K562 (cell line): ENCODE measurements around the gene COQ8A. TPM values are rescaled to one million over a fixed set of nuclear protein-coding genes. Genes with fewer than 3 reads are reported as not detected.

Experiments
- ATAC-seq: fragments of 200-7000 bp; cut with Tn5 transposase; 3 replicates; pipeline ENCODE4 v1.9.1; 2020; ENCODE audit warnings: moderate library complexity
- BruUV-seq: library from RNA; stranded (reverse); fragments of 400-500 nt; replicated peaks from 2 replicates; lab custom pipeline; 2021; lab: Mats Ljungman, UMichigan
- CTCF ChIA-PET: fragments of 300-600 bp; formaldehyde crosslinking; extraction: SDS; loops from one replicate; lab custom pipeline; 2021; ENCODE audit warnings: low intra/inter-chr PET ratio; lab: Yijun Ruan, JAX
- POLR2A ChIA-PET: fragments of 300-600, 350-650 bp; sonication (Branson Sonifier 250); formaldehyde crosslinking; extraction: SDS; loops from one replicate; lab custom pipeline; 2021; ENCODE audit warnings: antibody characterized with exemption, inconsistent platforms; lab: Yijun Ruan, JAX
- DNase-seq, 4 experiments: peaks; one replicate each; pipeline versions ENCODE4 v3.0.0 to v3.0.0-alpha.2; 2011 to 2018; ENCODE audit warnings: low spot score in 3 of 4, mixed read lengths in 3 of 4; ENCODE audit errors: extremely low read depth in 1 of 4
- FAIRE-seq: peaks from 2 replicates; lab custom pipeline; 2011; peaks lifted over from hg19 to GRCh38; lab: Jason Lieb, UNC
- H2AFZ ChIP-seq: 2 replicates; pipeline ENCODE4 v1.6.0; 2011; ENCODE audit warnings: low read depth, low read length, control low read depth, inconsistent platforms
- H3K27ac ChIP-seq: fragments of 200-600 bp; 3 replicates; pipeline ENCODE4 v1.8.0; 2011; ENCODE audit warnings: low read depth, mild to moderate bottlenecking, control low read depth, inconsistent platforms, low read length, moderate library complexity, mixed read lengths; ENCODE audit errors: extremely low read depth
- H3K27me3 ChIP-seq, 2 experiments: fragments of 300-600 bp in 1 of 2; 2 replicates in 1 of 2; 3 replicates in 1 of 2; pipeline versions ENCODE4 v1.6.0 to v1.8.0; 2011; ENCODE audit warnings: inconsistent platforms in 2 of 2, low read length in 2 of 2, mild to moderate bottlenecking in 1 of 2, mixed read lengths in 1 of 2, moderate library complexity in 1 of 2; ENCODE audit not compliant: control insufficient read depth in 2 of 2, insufficient read depth in 2 of 2
- H3K36me3 ChIP-seq: fragments of 300-600 bp; 3 replicates; pipeline ENCODE4 v1.8.0; 2011; ENCODE audit warnings: mild to moderate bottlenecking, low read length, inconsistent platforms; ENCODE audit not compliant: control insufficient read depth, insufficient read depth
- H3K4me1 ChIP-seq, 2 experiments: fragments of 200-600 bp in 1 of 2; replicated peaks in 1 of 2; 2 replicates in 1 of 2; 3 replicates in 1 of 2; pipeline versions ENCODE4 v1.5.1 to v1.8.0; 2011; ENCODE audit warnings: inconsistent platforms in 2 of 2, low read length in 2 of 2, mild to moderate bottlenecking in 1 of 2, mixed read lengths in 1 of 2, moderate library complexity in 1 of 2; ENCODE audit not compliant: control insufficient read depth in 2 of 2, insufficient read depth in 2 of 2
- H3K4me2 ChIP-seq: 2 replicates; pipeline ENCODE4 v1.6.1; 2011; ENCODE audit warnings: low read length, control low read depth, inconsistent platforms, mixed read lengths; ENCODE audit not compliant: insufficient read depth
- H3K4me3 ChIP-seq: fragments of 200-600 bp; sonication (generic), shearing (Covaris generic); 2 replicates; pipeline ENCODE4 v1.5.1; 2016; ENCODE audit warnings: control low read depth, inconsistent platforms
- H3K79me2 ChIP-seq: fragments of 200-600 bp; 3 replicates; pipeline ENCODE4 v1.8.0; 2011; ENCODE audit warnings: low read length, inconsistent platforms; ENCODE audit not compliant: control insufficient read depth, insufficient read depth
- H3K9ac ChIP-seq, 2 experiments: 2 replicates each; pipeline versions ENCODE4 v1.6.0 to v1.6.1; 2011; ENCODE audit warnings: low read depth in 2 of 2, low read length in 2 of 2, control low read depth in 1 of 2, inconsistent platforms in 1 of 2, mild to moderate bottlenecking in 1 of 2, mixed read lengths in 1 of 2; ENCODE audit not compliant: insufficient read depth in 1 of 2
- H3K9me1 ChIP-seq: one replicate; pipeline ENCODE4 v1.6.0; 2011; ENCODE audit warnings: inconsistent platforms, mild to moderate bottlenecking, low read length, moderate library complexity; ENCODE audit not compliant: control insufficient read depth, insufficient read depth
- H3K9me3 ChIP-seq: replicated peaks from 2 replicates; pipeline ENCODE4 v1.5.1; 2011; ENCODE audit warnings: low read depth, low read length, inconsistent platforms; ENCODE audit not compliant: control insufficient read depth, insufficient read depth
- H4K20me1 ChIP-seq: replicated peaks from 2 replicates; pipeline ENCODE4 v1.6.1; 2011; ENCODE audit warnings: low read length, inconsistent platforms, mixed read lengths; ENCODE audit not compliant: control insufficient read depth, insufficient read depth
- ARID2 ChIP-seq: fragments of 450-650 bp; IDR thresholded peaks from 2 replicates; pipeline ENCODE4 v1.6.1; 2017; ENCODE audit warnings: antibody characterized with exemption, mild to moderate bottlenecking
- CBX2 ChIP-seq: fragments of 200-600 bp; sonication (generic); IDR thresholded peaks from one replicate; pipeline ENCODE4 v1.6.1; 2012; ENCODE audit warnings: mild to moderate bottlenecking, low read length, inconsistent platforms; ENCODE audit not compliant: insufficient read depth, poor library complexity, severe bottlenecking
- CC2D1A ChIP-seq: fragments of 450-650 bp; IDR thresholded peaks from 2 replicates; pipeline ENCODE4 v1.6.1; 2017; ENCODE audit warnings: mild to moderate bottlenecking
- CCNT2 ChIP-seq: IDR thresholded peaks from 2 replicates; pipeline ENCODE4 v1.6.1; 2011; ENCODE audit warnings: borderline replicate concordance, low read depth, mild to moderate bottlenecking, moderate library complexity, mixed read lengths, low read length; ENCODE audit not compliant: insufficient read length; ENCODE audit errors: extremely low read depth
- CTBP1 ChIP-seq: fragments of 450-650 bp; IDR thresholded peaks from 2 replicates; pipeline ENCODE4 v1.6.1; 2016; ENCODE audit warnings: borderline replicate concordance
- DACH1 ChIP-seq: fragments of 450-650 bp; IDR thresholded peaks from 2 replicates; pipeline ENCODE4 v1.6.1; 2018; ENCODE audit not compliant: partially characterized antibody
- DLX4 ChIP-seq: fragments of 250-450 bp; sonication (Bioruptor Pico); IDR thresholded peaks from 2 replicates; pipeline ENCODE4 v1.6.1; 2021; ENCODE audit warnings: mild to moderate bottlenecking
- ETS1 ChIP-seq: conservative IDR thresholded peaks from 2 replicates; pipeline ENCODE4 v1.6.1; 2011; ENCODE audit warnings: low read depth, mild to moderate bottlenecking, low read length; ENCODE audit not compliant: control insufficient read depth
- FOXK2 ChIP-seq, 2 experiments: fragments of 450-650 bp; IDR thresholded peaks in 1 of 2; conservative IDR thresholded peaks in 1 of 2; 2 replicates each; pipeline ENCODE4 v1.6.1; 2016; ENCODE audit warnings: low read depth in 2 of 2, mild to moderate bottlenecking in 1 of 2
- GTF2F1 ChIP-seq: IDR thresholded peaks from 2 replicates; pipeline ENCODE4 v1.6.1; 2011; ENCODE audit warnings: low read depth, low read length, improper control_type of control experiment
- HSF4 ChIP-seq: fragments of 250-450 bp; sonication (Bioruptor Pico); IDR thresholded peaks from 2 replicates; pipeline ENCODE4 v2.1.2; 2022; ENCODE audit warnings: mild to moderate bottlenecking, moderate library complexity, borderline replicate concordance
- NR4A1 ChIP-seq, 2 experiments: fragments of 250-450 bp in 1 of 2; fragments of 450-650 bp in 1 of 2; sonication (Bioruptor Pico) in 1 of 2; IDR thresholded peaks; 2 replicates each; pipeline versions ENCODE4 v1.4.0 to v1.6.1; 2016 to 2020; ENCODE audit warnings: mild to moderate bottlenecking in 2 of 2, missing compliant biosample characterization in 1 of 2, missing genetic modification characterization in 1 of 2, moderate library complexity in 1 of 2
- PHF20 ChIP-seq: fragments of 450-650 bp; IDR thresholded peaks from 2 replicates; pipeline ENCODE4 v1.6.1; 2018; ENCODE audit not compliant: partially characterized antibody
- RAD21 ChIP-seq, 2 experiments: fragments of 250-450 bp in 1 of 2; fragments of 450-650 bp in 1 of 2; sonication (Bioruptor Pico) in 1 of 2; formaldehyde crosslinking in 1 of 2; IDR thresholded peaks in 1 of 2; conservative IDR thresholded peaks in 1 of 2; 2 replicates each; pipeline versions ENCODE4 v1.4.0 to v1.8.0; 2020 to 2022; ENCODE audit warnings: mild to moderate bottlenecking in 2 of 2, moderate library complexity in 1 of 2
- RB1 ChIP-seq: fragments of 450-650 bp; IDR thresholded peaks from 2 replicates; pipeline ENCODE4 v1.6.1; 2017; ENCODE audit warnings: low read depth, mild to moderate bottlenecking
- RBM25 ChIP-seq: fragments of 200-400 bp; formaldehyde crosslinking; IDR thresholded peaks from 2 replicates; pipeline ENCODE4 v1.6.1; 2018; ENCODE audit warnings: low read length, low read depth, moderate library complexity; ENCODE audit not compliant: severe bottlenecking
- TRIM28 ChIP-seq: fragments of 450-650 bp; IDR thresholded peaks from 2 replicates; pipeline ENCODE4 v1.6.1; 2017
- U2AF2 ChIP-seq: fragments of 200-400 bp; formaldehyde crosslinking; optimal IDR thresholded peaks from 2 replicates; pipeline ENCODE3; 2017; ENCODE audit warnings: low read depth, mild to moderate bottlenecking, low read length
- YY1 ChIP-seq, 3 experiments: IDR thresholded peaks; 2 replicates each; pipeline ENCODE4 v1.6.1; 2011; ENCODE audit warnings: low read length in 2 of 3, mild to moderate bottlenecking in 2 of 3, moderate library complexity in 2 of 3, borderline replicate concordance in 1 of 3, control low read depth in 1 of 3, low read depth in 1 of 3; ENCODE audit not compliant: insufficient read depth in 3 of 3, insufficient replicate concordance in 2 of 3, control insufficient read depth in 1 of 3, insufficient read length in 1 of 3; ENCODE audit errors: extremely low read depth in 1 of 3
- ZNF146 ChIP-seq: IDR thresholded peaks from one replicate; pipeline ENCODE4 v1.6.1; 2018; ENCODE audit warnings: missing compliant biosample characterization; ENCODE audit not compliant: unreplicated experiment
- WGBS: fragments of 100-300 bp; shearing (Covaris generic); methylation state at CpG from one replicate; pipeline ENCODE4 v1.1.6; 2016; ENCODE audit warnings: low coverage, mixed read lengths; ENCODE audit not compliant: insufficient coverage; ENCODE audit errors: missing lambda C conversion rate; 5-methylcytosine and 5-hydroxymethylcytosine counted together
- in situ Hi-C: fragments of 300-500 bp; cut with MboI; formaldehyde crosslinking; loops from 4 replicates; pipeline ENCODE4 v1.15.0; 2018; ENCODE audit warnings: inconsistent platforms, mixed read lengths
- intact Hi-C: fragments of 100-400 bp; cut with micrococcal nuclease; formaldehyde crosslinking; loops from 2 replicates; pipeline ENCODE4 v1.14.2; 2022
- polyA plus RNA-seq, 8 experiments: library from polyadenylated mRNA; depleted of rRNA in 4 of 8; stranded (reverse) in 5 of 8; unstranded in 3 of 8; fragments of >200 nt; fragmentation: Nextera tagmentation in 2 of 8; fragmentation: Illumina TruSeq in 1 of 8; extraction: Ambion mirVana in 2 of 8; extraction: Trizol in 1 of 8; gene quantifications; 2 replicates each; pipeline versions ENCODE4 v1.2.1 to v1.2.3, GENCODE V29; 2011 to 2014; ENCODE audit warnings: inconsistent platforms in 1 of 8, missing spikeins in 1 of 8
- total RNA-seq, 7 experiments: library from RNA; depleted of rRNA in 6 of 7; stranded (reverse); fragments of >200 nt in 6 of 7; fragmentation: Illumina TruSeq in 2 of 7; extraction: Trizol in 2 of 7; gene quantifications; 2 replicates each; pipeline versions ENCODE4 v1.2.1 to v1.2.3, GENCODE V29; 2011 to 2021; ENCODE audit warnings: low replicate concordance in 1 of 7

Gene COQ8A
- total and polyA plus RNA-seq, 9 of the 15 experiments (the other 6 are each of a cell fraction or from before 2014, with no cell fraction given), result 2.6 to 54.3 (median 32.4) TPM

GRCh38 chr1:226912587-226913176 is 27.4 kb upstream of the COQ8A start:
- DNase-seq (peak; percentile 64 to 81 (median 73)), ATAC-seq (peak; percentile 98), FAIRE-seq (peak; percentile 85)
- H4K20me1 ChIP-seq, result no peaks in the 10 kb centered on the region
- no peaks in the 10 kb centered on the region for H3K27me3 ChIP-seq
- H3K4me2 ChIP-seq, result no peak overlapping the region
- no peaks in the 10 kb centered on the region for H3K36me3 ChIP-seq
- peak overlapping the region; percentile 78 for H2AFZ ChIP-seq
- BruUV-seq, result no TSS peak
- intact Hi-C loops (loop anchor here (1.0 to 10.0 kb wide), 2 partner anchors 312 to 525 kb away; no protein-coding TSS in a partner anchor), in situ Hi-C loops (loop anchor here (10.0 kb wide), 1 partner anchor 522 kb away; no protein-coding TSS in a partner anchor)
- H3K9me3 ChIP-seq, result no peaks in the 10 kb centered on the region
- ChIA-PET CTCF (interaction anchor here (0.8 to 2.0 kb wide), 2 partner anchors 525 to 569 kb away, joined by 3 to 12 read pairs; no protein-coding TSS in a partner anchor), POLR2A (interaction anchor here (0.6 to 1.7 kb wide), 9 partner anchors 9 to 515 kb away, joined by 3 to 6 read pairs (median 3); no protein-coding TSS in a partner anchor)
- no peak overlapping the region for H3K27ac ChIP-seq
- no peak overlapping the region for H3K4me3 ChIP-seq
- peak overlapping the region; percentile 28 to 33; a peak in 1 of 4 replicates for H3K9ac ChIP-seq
- H3K79me2 ChIP-seq, result no peaks in the 10 kb centered on the region
- H3K4me1 ChIP-seq, result peaks cover 0 to 6% of the 10 kb centered on the region in 2 experiments; a peak in 2 of 5 replicates
- WGBS, result 36% methylated on average over 13 of the region's 13 CpGs
- H3K9me1 ChIP-seq, result no peaks in the 10 kb centered on the region
- TF ChIP-seq NR4A1 (CRISPR knock-in tag; IDR thresholded peaks at IDR 0.05) (no peak), NR4A1 (tag; IDR thresholded peaks at IDR 0.05) (no peak), RBM25 (no peak), DACH1 (no peak), RAD21 (CRISPR knock-in tag; conservative IDR thresholded peaks at IDR 0.05 in 1 of 2, IDR thresholded peaks at IDR 0.05 in 1 of 2) (peak; percentile 71 to 90), YY1 (IDR thresholded peaks at IDR 0.05; ENCODE audit: borderline replicate concordance in 1 of 3, control insufficient read depth in 1 of 3, extremely low read depth in 1 of 3, insufficient read depth in 3 of 3, insufficient read length in 1 of 3, insufficient replicate concordance in 2 of 3, low read depth in 1 of 3, low read length in 2 of 3) (peak; percentile 13 to 81 (median 55)), U2AF2 (no peak), DLX4 (no peak), FOXK2 (conservative IDR thresholded peaks at IDR 0.05 in 1 of 2, IDR thresholded peaks at IDR 0.05 in 1 of 2; ENCODE audit: low read depth in 2 of 2) (no peak), PHF20 (no peak), HSF4 (CRISPR knock-in tag) (no peak), ZNF146 (CRISPR knock-in tag) (no peak), TRIM28 (no peak), CTBP1 (peak; percentile 80), CC2D1A (peak; percentile 73), GTF2F1 (no peak), ARID2 (0 out of 2 replicates have a peak, but pooled peaks have one; percentile 33), CCNT2 (no peak), CBX2 (no peak), RB1 (peak; percentile 61; the same call in 1 of the 2 replicates), ETS1 (no peak)
